Activated CD4-positive, alpha-beta T cell treated with anti-CD3 and anti-CD28 coated beads for 36 hours (primary cell): ENCODE data around the gene ARID4B. TPM values are rescaled to one million over a fixed set of nuclear protein-coding genes. Genes with fewer than 3 reads are reported as not detected.

ENCODE experiments used
- ATAC-seq: fragments of 200-7000 bp; cut with Tn5 transposase; one replicate; pipeline ENCODE4 v1.10.0; 2021; ENCODE audit warnings: mild to moderate bottlenecking, moderate library complexity
- CTCF ChIA-PET: fragments of 350-600 bp; sonication (Branson Sonifier 250); formaldehyde crosslinking; loops from one replicate; lab custom pipeline; 2021; ENCODE audit warnings: antibody characterized with exemption; lab: Charles Lee
- POLR2A ChIA-PET: fragments of 350-600 bp; sonication (Branson Sonifier 250); formaldehyde crosslinking; loops from one replicate; lab custom pipeline; 2021; ENCODE audit warnings: antibody characterized with exemption, inconsistent platforms; lab: Charles Lee
- DNase-seq: peaks from one replicate; pipeline ENCODE4 v3.0.0-alpha.2; 2020
- H3K27ac Mint-ChIP-seq: one replicate; pipeline ENCODE4 v1.8.0; 2021; ENCODE audit warnings: mixed read lengths
- H3K27me3 Mint-ChIP-seq: one replicate; pipeline ENCODE4 v1.8.0; 2021; ENCODE audit warnings: mixed read lengths
- H3K36me3 Mint-ChIP-seq: one replicate; pipeline ENCODE4 v1.8.0; 2021; ENCODE audit warnings: low read depth, mixed read lengths
- H3K4me1 Mint-ChIP-seq: one replicate; pipeline ENCODE4 v1.8.0; 2021; ENCODE audit warnings: mixed read lengths
- H3K4me3 Mint-ChIP-seq: one replicate; pipeline ENCODE4 v1.8.0; 2021; ENCODE audit warnings: mild to moderate bottlenecking, moderate library complexity, mixed read lengths
- H3K9me3 Mint-ChIP-seq: one replicate; pipeline ENCODE4 v1.8.0; 2021; ENCODE audit warnings: low read depth, mixed read lengths
- intact Hi-C, 2 experiments: fragments of 100-400 bp; cut with DNase I in 1 of 2; cut with micrococcal nuclease in 1 of 2; formaldehyde crosslinking; loops; one replicate each; pipeline versions ENCODE4 v1.14.2 to v1.15.1; 2022 to 2024; cut with DNase I, micrococcal nuclease
- total RNA-seq, 2 experiments: library from RNA; stranded (reverse); gene quantifications; one replicate each; pipeline ENCODE4 v1.2.3, GENCODE V29; 2021

The ARID4B gene
- total RNA-seq, 2 experiments from 2014 or later: 38.6 to 42.9 TPM

GRCh38 chr1:235151033-235151432 lies 176.9 kb downstream of the ARID4B start:
- ChIA-PET CTCF (interaction anchor here (0.6 to 1.2 kb wide), 3 partner anchors 10 to 1035 kb away, joined by 3 read pairs; partner anchors contain the start of gene RBM34), POLR2A (no interaction called here)
- Mint-ChIP-seq H3K9me3 (no peaks in the 10 kb centered on the region), H3K4me3 (no peak overlapping the region), H3K36me3 (peaks cover 51% of the 10 kb centered on the region), H3K27me3 (no peaks in the 10 kb centered on the region), H3K4me1 (peaks cover 33% of the 10 kb centered on the region), H3K27ac (peak overlapping the region; percentile 11)
- intact Hi-C loops: loop anchor here in 1 of 2 experiments (5.0 kb wide), 1 partner anchor 39 kb away; no protein-coding TSS in a partner anchor
- ATAC-seq (no peak), DNase-seq (no peak)

DNA sequence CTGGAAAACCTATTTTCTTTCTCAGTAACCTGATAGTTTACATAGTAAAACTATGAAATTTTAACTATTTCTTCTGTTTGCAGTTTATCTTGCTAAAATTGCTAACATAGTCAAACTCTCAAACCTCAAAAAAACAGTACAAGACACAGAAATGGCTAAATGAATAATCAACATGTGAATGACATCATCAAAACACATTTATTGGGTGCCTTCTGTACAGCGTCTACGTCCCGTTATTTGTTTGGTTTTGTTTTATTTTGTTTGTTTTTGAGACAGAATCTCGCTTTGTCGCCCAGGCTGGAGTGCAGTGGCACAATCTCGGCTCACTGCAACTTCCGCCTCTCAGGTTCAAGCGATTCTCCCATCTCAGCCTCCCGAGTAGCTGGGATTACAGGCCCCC lies 178.2 kb downstream of the ARID4B start:
- ChIA-PET POLR2A (no interaction called here), CTCF (interaction anchor here (1.8 kb wide), 1 partner anchor 9 kb away, joined by 7 read pairs; no protein-coding TSS in a partner anchor)
- Mint-ChIP-seq H3K4me3 (no peak overlapping the region), H3K36me3 (peaks cover 54% of the 10 kb centered on the region), H3K27ac (no peak overlapping the region), H3K27me3 (no peaks in the 10 kb centered on the region), H3K4me1 (peaks cover 32% of the 10 kb centered on the region), H3K9me3 (no peaks in the 10 kb centered on the region)
- ATAC-seq (no peak), DNase-seq (no peak)
- intact Hi-C loops: loop anchor here in 1 of 2 experiments (5.0 kb wide), 1 partner anchor 38 kb away; no protein-coding TSS in a partner anchor

DNA sequence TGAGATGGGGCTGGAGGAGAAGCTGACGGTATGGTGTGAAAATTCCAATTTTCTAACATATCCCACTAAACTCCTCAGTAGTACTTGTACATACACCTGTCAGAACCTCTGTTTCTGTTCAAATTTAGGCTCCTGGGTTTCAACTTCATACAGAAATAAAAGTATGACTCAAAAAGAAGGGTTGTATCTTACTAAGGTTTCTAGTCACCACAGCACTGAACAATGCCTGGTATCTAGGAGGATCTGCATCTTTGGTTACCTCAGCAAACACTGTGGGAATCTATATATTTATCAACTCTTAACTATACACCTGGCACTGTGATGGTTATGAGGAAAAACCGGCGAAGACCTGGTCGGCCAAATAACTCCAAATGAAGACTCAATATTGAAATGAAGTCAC lies 180.7 kb downstream of the ARID4B start:
- H3K36me3 Mint-ChIP-seq: peaks cover 44% of the 10 kb centered on the region
- CTCF ChIA-PET: interaction anchor here (0.6 to 1.0 kb wide), 2 partner anchors 8 to 376 kb away, joined by 3 to 5 read pairs; no protein-coding TSS in a partner anchor

GRCh38 chr1:235145639-235146038 lies 182.3 kb downstream of the ARID4B start:
- ChIA-PET POLR2A (interaction anchor here (0.6 to 1.9 kb wide), 2 partner anchors 15 to 118 kb away, joined by 7 read pairs; partner anchors contain the start of gene RBM34), CTCF (interaction anchor here (0.6 to 1.2 kb wide), 3 partner anchors 40 to 514 kb away, joined by 3 to 5 read pairs (median 4); no protein-coding TSS in a partner anchor)
- Mint-ChIP-seq H3K36me3 (peaks cover 44% of the 10 kb centered on the region), H3K4me3 (no peak overlapping the region), H3K27me3 (no peaks in the 10 kb centered on the region), H3K27ac (no peak overlapping the region), H3K9me3 (no peaks in the 10 kb centered on the region), H3K4me1 (peaks cover 15% of the 10 kb centered on the region)
- ATAC-seq: no peak
- intact Hi-C loops: no loop called here
- DNase-seq: no peak

More for the DNA sequence above, 180.7 kb downstream of the ARID4B start:
- no peak overlapping the region for H3K27ac Mint-ChIP-seq
- H3K4me1 Mint-ChIP-seq: peaks cover 25% of the 10 kb centered on the region
- no peak for DNase-seq
- POLR2A ChIA-PET: interaction anchor here (0.6 kb wide), 1 partner anchor 9 kb away, joined by 5 read pairs; no protein-coding TSS in a partner anchor
- intact Hi-C loops: no loop called here
- peak; percentile 87 for ATAC-seq
- no peaks in the 10 kb centered on the region for H3K9me3 Mint-ChIP-seq
- no peaks in the 10 kb centered on the region for H3K27me3 Mint-ChIP-seq
- no peak overlapping the region for H3K4me3 Mint-ChIP-seq

DNA sequence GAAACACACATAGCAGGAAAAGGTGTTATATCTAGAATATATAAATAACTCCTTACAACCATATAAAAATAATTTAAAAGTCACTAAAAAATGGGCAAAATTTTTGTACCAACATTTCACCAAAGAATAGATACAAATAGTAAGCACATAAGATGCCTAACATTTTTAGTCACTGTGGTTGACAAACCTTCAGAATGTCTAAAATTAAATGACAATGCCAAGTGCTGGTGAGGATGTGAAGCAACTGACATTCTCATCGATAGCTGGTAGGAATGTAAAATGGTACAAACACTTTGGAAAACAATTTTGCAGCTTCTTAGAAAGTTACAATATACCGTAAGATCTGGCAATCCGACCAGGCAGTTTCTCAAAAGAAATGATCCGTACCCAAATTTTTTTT lies 185.0 kb downstream of the ARID4B start:
- Mint-ChIP-seq H3K27ac (no peak overlapping the region), H3K4me1 (peaks cover 29% of the 10 kb centered on the region), H3K27me3 (no peaks in the 10 kb centered on the region), H3K9me3 (no peaks in the 10 kb centered on the region), H3K4me3 (no peak overlapping the region), H3K36me3 (peaks cover 44% of the 10 kb centered on the region)
- no peak for DNase-seq
- no peak for ATAC-seq
- ChIA-PET CTCF (interaction anchor here (1.0 kb wide), 1 partner anchor 14 kb away, joined by 4 read pairs; no protein-coding TSS in a partner anchor), POLR2A (no interaction called here)
- intact Hi-C loops: no loop called here

- Mint-ChIP-seq H3K9me3 (no peaks in the 10 kb centered on the region), H3K27ac (peak overlapping the region; percentile 90), H3K4me3 (no peak overlapping the region), H3K4me1 (peaks cover 21% of the 10 kb centered on the region), H3K27me3 (no peaks in the 10 kb centered on the region), H3K36me3 (peaks cover 66% of the 10 kb centered on the region)
- ChIA-PET CTCF (interaction anchor here (1.0 to 2.1 kb wide), 8 partner anchors 8 to 652 kb away, joined by 3 to 6 read pairs (median 4); partner anchors contain the start of gene RBM34), POLR2A (interaction anchor here (0.5 kb wide), 2 partner anchors 20 to 638 kb away, joined by 3 to 4 read pairs; no protein-coding TSS in a partner anchor)
- DNase-seq (no peak), ATAC-seq (peak; percentile 21)
- intact Hi-C loops: no loop called here
Observed at GRCh38 chr1:235139315-235139714, 188.7 kb downstream of the ARID4B start.

- ATAC-seq: peak; percentile 96
- Mint-ChIP-seq H3K4me3 (no peak overlapping the region), H3K27me3 (no peaks in the 10 kb centered on the region), H3K36me3 (peaks cover 65% of the 10 kb centered on the region), H3K27ac (peak overlapping the region; percentile 90), H3K9me3 (no peaks in the 10 kb centered on the region), H3K4me1 (peaks cover 21% of the 10 kb centered on the region)
- ChIA-PET CTCF (interaction anchor here (0.6 to 2.1 kb wide), 10 partner anchors 9 to 833 kb away, joined by 3 to 6 read pairs (median 4); partner anchors contain the start of gene RBM34), POLR2A (interaction anchor here (0.5 to 1.4 kb wide), 3 partner anchors 8 to 20 kb away, joined by 4 to 5 read pairs (median 4); no protein-coding TSS in a partner anchor)
- DNase-seq: peak; percentile 62
- intact Hi-C loops: no loop called here
Observed at GRCh38 chr1:235138821-235139220, 189.2 kb downstream of the ARID4B start.

DNA sequence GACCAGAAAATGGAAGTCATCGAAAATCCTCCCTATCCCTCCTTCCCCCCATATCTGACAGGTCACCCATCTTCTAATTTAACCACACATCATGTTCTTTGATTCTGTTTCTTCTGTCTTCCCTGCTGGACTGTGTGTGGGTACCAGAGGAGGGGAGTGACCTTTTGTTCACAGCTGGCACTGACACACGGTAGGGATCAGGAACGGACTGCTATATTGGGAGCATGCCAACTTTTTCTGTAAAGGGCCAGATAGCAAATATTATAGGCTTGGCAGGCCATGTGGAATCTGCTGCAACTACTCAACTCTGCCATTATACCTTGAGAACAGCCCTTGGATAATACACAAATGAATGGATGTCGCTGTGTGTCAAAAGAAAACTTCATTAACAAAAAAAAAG lies 191.9 kb downstream of the ARID4B start:
- Mint-ChIP-seq H3K36me3 (peaks cover 50% of the 10 kb centered on the region), H3K27ac (no peak overlapping the region), H3K9me3 (no peaks in the 10 kb centered on the region), H3K4me1 (peaks cover 27% of the 10 kb centered on the region), H3K4me3 (no peak overlapping the region), H3K27me3 (no peaks in the 10 kb centered on the region)
- ATAC-seq (no peak), DNase-seq (no peak)
- POLR2A ChIA-PET: no interaction called here
- intact Hi-C loops: no loop called here
- CTCF ChIA-PET: interaction anchor here (0.6 to 1.7 kb wide), 2 partner anchors 15 to 565 kb away, joined by 3 read pairs; no protein-coding TSS in a partner anchor

DNA sequence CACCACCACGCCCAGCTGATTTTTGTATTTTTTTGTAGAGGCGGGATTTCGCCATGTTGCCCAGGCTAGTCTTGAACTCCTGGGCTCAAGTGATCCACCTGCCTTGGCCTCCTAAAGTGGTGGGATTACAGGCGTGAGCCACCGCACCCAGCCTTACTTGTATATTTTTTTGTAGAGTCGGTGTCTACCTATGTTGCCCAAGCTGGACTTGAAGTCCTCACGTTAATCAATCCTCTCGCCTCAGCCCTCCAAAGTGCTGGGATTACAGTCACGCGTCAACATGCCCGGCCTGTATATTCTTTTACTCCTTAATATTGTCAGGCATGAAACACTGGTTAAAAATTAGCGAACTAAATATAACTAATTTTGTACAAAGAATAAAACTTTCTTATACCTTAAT lies 193.8 kb downstream of the ARID4B start:
- ChIA-PET POLR2A (no interaction called here), CTCF (no interaction called here)
- Mint-ChIP-seq H3K4me1 (peaks cover 16% of the 10 kb centered on the region), H3K27me3 (no peaks in the 10 kb centered on the region), H3K36me3 (peaks cover 39% of the 10 kb centered on the region), H3K4me3 (no peak overlapping the region), H3K9me3 (no peaks in the 10 kb centered on the region), H3K27ac (no peak overlapping the region)
- DNase-seq: no peak
- intact Hi-C loops: no loop called here
- no peak for ATAC-seq

- Mint-ChIP-seq H3K4me1 (peaks cover 9% of the 10 kb centered on the region), H3K27ac (no peak overlapping the region), H3K4me3 (no peak overlapping the region), H3K27me3 (no peaks in the 10 kb centered on the region), H3K36me3 (peaks cover 35% of the 10 kb centered on the region), H3K9me3 (no peaks in the 10 kb centered on the region)
- CTCF ChIA-PET: interaction anchor here (0.6 to 1.0 kb wide), 4 partner anchors 19 to 646 kb away, joined by 3 to 4 read pairs (median 3); no protein-coding TSS in a partner anchor
- no peak for ATAC-seq
- POLR2A ChIA-PET: interaction anchor here (0.6 kb wide), 1 partner anchor 106 kb away, joined by 3 read pairs; no protein-coding TSS in a partner anchor
- DNase-seq: no peak
- intact Hi-C loops: no loop called here
Observed at GRCh38 chr1:235133086-235133485, 194.9 kb downstream of the ARID4B start.

DNA sequence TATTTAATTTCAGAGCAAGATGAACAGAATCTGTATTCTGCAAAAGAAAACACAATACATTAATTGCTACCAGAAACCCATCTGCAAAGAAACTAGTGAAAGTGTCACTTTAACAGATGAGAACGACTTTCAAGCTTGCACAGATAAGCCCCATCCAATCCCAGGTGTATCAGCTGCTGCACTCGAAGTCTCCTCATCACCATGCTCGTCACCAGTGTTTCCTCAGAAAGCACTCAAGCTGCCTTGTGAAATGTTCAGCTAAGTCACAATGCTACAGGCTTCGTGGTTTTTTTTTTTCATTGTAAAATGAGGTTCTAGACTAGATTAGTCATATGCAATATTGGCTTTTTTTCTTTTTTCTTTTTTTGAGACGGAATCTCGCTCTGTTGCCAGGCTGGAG lies 196.0 kb downstream of the ARID4B start:
- ChIA-PET POLR2A (interaction anchor here (0.6 to 1.0 kb wide), 2 partner anchors 29 to 114 kb away, joined by 4 to 6 read pairs; partner anchors contain the start of gene RBM34), CTCF (interaction anchor here (0.7 to 0.9 kb wide), 2 partner anchors 10 to 53 kb away, joined by 3 to 4 read pairs; no protein-coding TSS in a partner anchor)
- peak overlapping the region; percentile 60 for H3K27ac Mint-ChIP-seq
- DNase-seq (peak; percentile 34), ATAC-seq (no peak)
- no peaks in the 10 kb centered on the region for H3K9me3 Mint-ChIP-seq
- peaks cover 12% of the 10 kb centered on the region for H3K4me1 Mint-ChIP-seq
- intact Hi-C loops: no loop called here
- H3K27me3 Mint-ChIP-seq: no peaks in the 10 kb centered on the region
- H3K36me3 Mint-ChIP-seq: peaks cover 38% of the 10 kb centered on the region
- H3K4me3 Mint-ChIP-seq: no peak overlapping the region
